IMR-90 (cell line): ENCODE data around the gene CATSPERE.

Experiments
- BHLHE40 ChIP-seq: fragments of 150-350 bp; IDR thresholded peaks from 2 replicates; pipeline ENCODE4 v1.6.1; 2016; ENCODE audit warnings: mild to moderate bottlenecking, low read depth, low read length
- CEBPB ChIP-seq: IDR thresholded peaks from 2 replicates; pipeline ENCODE4 v1.6.1; 2012; ENCODE audit warnings: low read depth, low read length, improper control_type of control experiment
- CTCF ChIP-seq: conservative IDR thresholded peaks from 2 replicates; pipeline ENCODE4 v1.5.1; 2012; ENCODE audit warnings: mild to moderate bottlenecking, low read depth, low read length, improper control_type of control experiment
- FOS ChIP-seq: fragments of 150-350 bp; IDR thresholded peaks from 2 replicates; pipeline ENCODE4 v1.6.1; 2016; ENCODE audit warnings: low read depth, low read length
- MAFK ChIP-seq: IDR thresholded peaks from 2 replicates; pipeline ENCODE4 v1.6.1; 2012; ENCODE audit warnings: low read depth, low read length, improper control_type of control experiment
- POLR2A ChIP-seq: IDR thresholded peaks from 2 replicates; pipeline ENCODE4 v1.6.1; 2012; ENCODE audit warnings: mild to moderate bottlenecking, low read depth, low read length
- RAD21 ChIP-seq: IDR thresholded peaks from 2 replicates; pipeline ENCODE4 v1.6.1; 2012; ENCODE audit warnings: low read length, improper control_type of control experiment
- RFX5 ChIP-seq: IDR thresholded peaks from 2 replicates; pipeline ENCODE4 v1.8.0; 2012; ENCODE audit warnings: low read depth, mild to moderate bottlenecking, low read length, moderate library complexity
- SMC3 ChIP-seq: fragments of 150-350 bp; IDR thresholded peaks from 2 replicates; pipeline ENCODE4 v1.6.1; 2016; ENCODE audit warnings: low read depth, mild to moderate bottlenecking, antibody characterized with exemption, low read length, moderate library complexity
- USF2 ChIP-seq: fragments of 150-350 bp; IDR thresholded peaks from 2 replicates; pipeline ENCODE4 v1.6.1; 2017; ENCODE audit warnings: mild to moderate bottlenecking, antibody characterized with exemption, low read length, low read depth
- TF ChIP-seq, protein P1 (sequence below): fragments of 150-350 bp; IDR thresholded peaks from 2 replicates; pipeline ENCODE4 v1.6.1; 2016; ENCODE audit warnings: low read depth, mild to moderate bottlenecking, low read length, moderate library complexity, borderline replicate concordance

GRCh38 chr1:244445320-244446181 is 15.5 kb upstream of the CATSPERE start:
- TF ChIP-seq CTCF: no peak
- TF ChIP-seq BHLHE40: no peak
- no peak for TF ChIP-seq POLR2A
- no peak for TF ChIP-seq RAD21
- TF ChIP-seq FOS: no peak
- no peak for TF ChIP-seq USF2
- no peak for TF ChIP-seq RFX5
- no peak for TF ChIP-seq CEBPB
- no peak for TF ChIP-seq SMC3
- TF ChIP-seq MAFK: no peak
- TF ChIP-seq, protein P1, sequence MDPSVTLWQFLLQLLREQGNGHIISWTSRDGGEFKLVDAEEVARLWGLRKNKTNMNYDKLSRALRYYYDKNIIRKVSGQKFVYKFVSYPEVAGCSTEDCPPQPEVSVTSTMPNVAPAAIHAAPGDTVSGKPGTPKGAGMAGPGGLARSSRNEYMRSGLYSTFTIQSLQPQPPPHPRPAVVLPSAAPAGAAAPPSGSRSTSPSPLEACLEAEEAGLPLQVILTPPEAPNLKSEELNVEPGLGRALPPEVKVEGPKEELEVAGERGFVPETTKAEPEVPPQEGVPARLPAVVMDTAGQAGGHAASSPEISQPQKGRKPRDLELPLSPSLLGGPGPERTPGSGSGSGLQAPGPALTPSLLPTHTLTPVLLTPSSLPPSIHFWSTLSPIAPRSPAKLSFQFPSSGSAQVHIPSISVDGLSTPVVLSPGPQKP: no peak
